ENCODE data around the gene KCND3. TPM values are rescaled to one million over a fixed set of nuclear protein-coding genes. Genes with fewer than 3 reads are reported as not detected.

KCND3 gene
- total and polyA plus RNA-seq, 8 donors = 0.87 to 15.8 (median 4.5) TPM

DNA sequence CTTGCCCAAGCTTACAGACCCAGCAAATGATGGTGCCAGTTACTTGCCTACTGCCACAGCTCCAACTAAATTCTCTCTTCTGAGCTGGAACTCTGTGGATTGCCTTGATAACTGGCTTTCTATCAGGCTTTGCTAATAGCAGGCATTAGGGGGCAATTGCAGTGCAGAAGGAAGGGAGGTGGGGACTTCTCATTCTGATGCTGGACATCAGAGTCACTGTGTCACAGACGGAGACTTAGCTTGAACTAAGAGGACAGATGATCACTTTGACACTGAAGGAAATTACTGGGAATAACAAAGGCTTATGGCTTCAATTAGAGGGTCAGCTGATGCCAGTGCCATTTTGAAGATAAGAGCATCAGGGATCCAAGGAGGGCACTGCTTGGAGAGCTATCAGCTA, 119.3 kb downstream of the KCND3 start:
- Histone ChIP-seq H3K4me3 (no peak overlapping the region), H3K27me3 (no peaks in the 10 kb centered on the region), H3K4me1 (no peaks in the 10 kb centered on the region), H3K9me3 (no peaks in the 10 kb centered on the region), H3K27ac (no peak overlapping the region), H3K36me3 (no peaks in the 10 kb centered on the region)
- WGBS, 5 donors = 81 to 100% (median 88%) methylated on average over 1 of the region's 1 CpG
- intact Hi-C loops (cut with DNase I; ENCODE audit: low total_unique reads) = no loop called here
- DNase-seq = no peak
- TF ChIP-seq POLR2AphosphoS5 (IDR thresholded peaks at IDR 0.05) = no peak
- no peak for TF ChIP-seq POLR2A (IDR thresholded peaks at IDR 0.05)
- TF ChIP-seq, protein P1, sequence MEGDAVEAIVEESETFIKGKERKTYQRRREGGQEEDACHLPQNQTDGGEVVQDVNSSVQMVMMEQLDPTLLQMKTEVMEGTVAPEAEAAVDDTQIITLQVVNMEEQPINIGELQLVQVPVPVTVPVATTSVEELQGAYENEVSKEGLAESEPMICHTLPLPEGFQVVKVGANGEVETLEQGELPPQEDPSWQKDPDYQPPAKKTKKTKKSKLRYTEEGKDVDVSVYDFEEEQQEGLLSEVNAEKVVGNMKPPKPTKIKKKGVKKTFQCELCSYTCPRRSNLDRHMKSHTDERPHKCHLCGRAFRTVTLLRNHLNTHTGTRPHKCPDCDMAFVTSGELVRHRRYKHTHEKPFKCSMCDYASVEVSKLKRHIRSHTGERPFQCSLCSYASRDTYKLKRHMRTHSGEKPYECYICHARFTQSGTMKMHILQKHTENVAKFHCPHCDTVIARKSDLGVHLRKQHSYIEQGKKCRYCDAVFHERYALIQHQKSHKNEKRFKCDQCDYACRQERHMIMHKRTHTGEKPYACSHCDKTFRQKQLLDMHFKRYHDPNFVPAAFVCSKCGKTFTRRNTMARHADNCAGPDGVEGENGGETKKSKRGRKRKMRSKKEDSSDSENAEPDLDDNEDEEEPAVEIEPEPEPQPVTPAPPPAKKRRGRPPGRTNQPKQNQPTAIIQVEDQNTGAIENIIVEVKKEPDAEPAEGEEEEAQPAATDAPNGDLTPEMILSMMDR (IDR thresholded peaks at IDR 0.05) = no peak
- TF ChIP-seq EP300 (IDR thresholded peaks at IDR 0.05) = no peak

GRCh38 chr1:111867868-111868440, 121.5 kb downstream of the KCND3 start:
- Histone ChIP-seq H3K4me3 (no peak overlapping the region), H3K27ac (no peak overlapping the region), H3K27me3 (no peaks in the 10 kb centered on the region), H3K36me3 (no peaks in the 10 kb centered on the region), H3K9me3 (no peaks in the 10 kb centered on the region), H3K4me1 (no peaks in the 10 kb centered on the region)
- intact Hi-C loops (cut with DNase I; ENCODE audit: low total_unique reads) = no loop called here
- WGBS, 5 donors = 64 to 78% (median 73%) methylated on average over 6 of the region's 6 CpGs
- no peak for DNase-seq
- TF ChIP-seq EP300 (IDR thresholded peaks at IDR 0.05) (no peak), POLR2AphosphoS5 (IDR thresholded peaks at IDR 0.05) (no peak), POLR2A (IDR thresholded peaks at IDR 0.05) (no peak)
- TF ChIP-seq, protein P1 (IDR thresholded peaks at IDR 0.05) = no peak

DNA sequence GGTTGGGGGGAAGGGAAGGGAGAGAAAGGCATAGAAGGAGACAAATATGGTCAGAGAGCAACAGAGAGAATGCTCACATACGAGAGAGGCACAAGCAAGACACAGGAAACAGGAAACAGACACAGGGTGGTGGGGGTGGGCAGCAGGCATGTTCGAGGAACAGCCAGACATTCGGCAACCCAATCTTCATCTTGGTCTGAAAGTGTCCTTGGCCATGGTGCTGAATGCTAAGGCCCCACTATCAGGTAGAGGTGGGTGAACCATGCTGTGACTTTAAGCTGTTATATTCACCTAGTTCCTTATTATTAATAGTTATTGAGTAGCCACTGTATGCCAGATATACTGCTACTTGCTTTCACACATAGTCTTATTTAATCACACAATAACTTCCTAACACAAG, 124.6 kb downstream of the KCND3 start:
- Histone ChIP-seq H3K27me3 (peaks cover 0 to 9% (median 6%) of the 10 kb centered on the region in 3 donors), H3K4me1 (no peaks in the 10 kb centered on the region), H3K4me3 (no peak overlapping the region), H3K9me3 (no peaks in the 10 kb centered on the region), H3K27ac (no peak overlapping the region), H3K36me3 (no peaks in the 10 kb centered on the region)
- 7 to 17% (median 11%) methylated on average over 3 of the region's 3 CpGs for WGBS, 5 donors
- intact Hi-C loops (cut with DNase I; ENCODE audit: low total_unique reads) = no loop called here
- TF ChIP-seq, protein P1 (IDR thresholded peaks at IDR 0.05) = no peak
- TF ChIP-seq POLR2A (IDR thresholded peaks at IDR 0.05) = no peak
- TF ChIP-seq EP300 (IDR thresholded peaks at IDR 0.05) = no peak
- no peak for TF ChIP-seq POLR2AphosphoS5 (IDR thresholded peaks at IDR 0.05)
- DNase-seq = peak in 1 of 2 donors; percentile 35

DNA sequence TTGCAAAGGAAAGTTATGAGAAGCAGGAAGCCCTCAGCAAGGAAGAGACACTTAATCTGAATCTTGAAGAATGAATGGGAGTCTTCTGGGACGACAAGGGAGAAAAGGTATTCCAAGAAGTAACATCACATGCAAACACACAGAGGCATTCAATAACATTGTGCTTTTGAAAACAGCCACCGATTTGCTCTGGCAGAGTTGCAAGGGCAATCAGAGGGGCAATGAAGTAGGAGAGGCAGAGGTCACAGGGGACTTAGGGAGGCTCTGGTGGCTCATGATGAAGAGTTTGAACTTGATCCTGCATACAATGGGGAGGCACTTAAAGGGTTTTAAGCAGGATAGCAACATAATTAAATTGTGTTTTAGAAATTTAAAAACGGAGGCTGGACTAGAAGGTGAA, 126.1 kb downstream of the KCND3 start:
- intact Hi-C loops (cut with DNase I; ENCODE audit: low total_unique reads) = no loop called here
- DNase-seq = no peak
- Histone ChIP-seq H3K9me3 (no peaks in the 10 kb centered on the region), H3K36me3 (no peaks in the 10 kb centered on the region), H3K27ac (no peak overlapping the region), H3K4me3 (no peak overlapping the region), H3K4me1 (no peaks in the 10 kb centered on the region), H3K27me3 (peaks cover 0 to 12% (median 6%) of the 10 kb centered on the region in 3 donors)
- TF ChIP-seq POLR2AphosphoS5 (IDR thresholded peaks at IDR 0.05) = no peak
- TF ChIP-seq POLR2A (IDR thresholded peaks at IDR 0.05) = no peak
- no peak for TF ChIP-seq EP300 (IDR thresholded peaks at IDR 0.05)
- TF ChIP-seq, protein P1 (IDR thresholded peaks at IDR 0.05) = no peak
- WGBS, 5 donors = 52 to 77% (median 68%) methylated on average over 3 of the region's 3 CpGs
